ENCODE measurements around the gene S100A13.

S100A13 gene

GRCh38 chr1:153612755-153613331 lies 14.5 kb downstream of the S100A13 start, which contains the start of gene S100A16:
S100A16 (minus strand) TSS chr1:153613137; CDS start chr1:153608151, 4,986 bp downstream.
- in situ Hi-C loops (cut with MboI; ENCODE audit: low pct_unique_long_range_greater_than_20kb, low sequenced_read_pairs, unreplicated experiment) = no loop called here
- DNase-seq (ENCODE audit: low spot score) = no peak

GRCh38 chr1:153612111-153612754 lies 15.1 kb downstream of the S100A13 start:
- in situ Hi-C loops (cut with MboI; ENCODE audit: low pct_unique_long_range_greater_than_20kb, low sequenced_read_pairs, unreplicated experiment) = no loop called here
- TF ChIP-seq CTCF (IDR thresholded peaks at IDR 0.05; ENCODE audit: extremely low read depth, insufficient read depth, missing control alignments) = no peak
- DNase-seq (ENCODE audit: low spot score) = no peak

More at GRCh38 chr1:153612755-153613331, 14.5 kb downstream of the S100A13 start, which contains the start of gene S100A16:
- no peak for TF ChIP-seq CTCF (IDR thresholded peaks at IDR 0.05; ENCODE audit: extremely low read depth, insufficient read depth, missing control alignments)

GRCh38 chr1:153611356-153611755 lies 15.9 kb downstream of the S100A13 start:
- no peak for DNase-seq (ENCODE audit: low spot score)
- in situ Hi-C loops (cut with MboI; ENCODE audit: low pct_unique_long_range_greater_than_20kb, low sequenced_read_pairs, unreplicated experiment) = no loop called here
- no peak for TF ChIP-seq CTCF (IDR thresholded peaks at IDR 0.05; ENCODE audit: extremely low read depth, insufficient read depth, missing control alignments)

- TF ChIP-seq CTCF (IDR thresholded peaks at IDR 0.05; ENCODE audit: extremely low read depth, insufficient read depth, missing control alignments) = no peak
- DNase-seq (ENCODE audit: low spot score) = no peak
- in situ Hi-C loops (cut with MboI; ENCODE audit: low pct_unique_long_range_greater_than_20kb, low sequenced_read_pairs, unreplicated experiment) = no loop called here
These were observed 16.4 kb downstream of the S100A13 start for GRCh38 chr1:153610811-153611301.

- TF ChIP-seq CTCF (IDR thresholded peaks at IDR 0.05; ENCODE audit: extremely low read depth, insufficient read depth, missing control alignments) = no peak
- in situ Hi-C loops (cut with MboI; ENCODE audit: low pct_unique_long_range_greater_than_20kb, low sequenced_read_pairs, unreplicated experiment) = no loop called here
- DNase-seq (ENCODE audit: low spot score) = no peak
These were observed 17.0 kb downstream of the S100A13 start for GRCh38 chr1:153610334-153610733.

GRCh38 chr1:153609585-153609907 lies 17.8 kb downstream of the S100A13 start:
- DNase-seq (ENCODE audit: low spot score) = no peak
- in situ Hi-C loops (cut with MboI; ENCODE audit: low pct_unique_long_range_greater_than_20kb, low sequenced_read_pairs, unreplicated experiment) = no loop called here
- TF ChIP-seq CTCF (IDR thresholded peaks at IDR 0.05; ENCODE audit: extremely low read depth, insufficient read depth, missing control alignments) = no peak
